Measurements from ENCODE around the gene ATP1A3. TPM values are rescaled to one million over a fixed set of nuclear protein-coding genes. Genes with fewer than 3 reads are reported as not detected.
"Not testable (repeated sequence)": the region's sequence is repeated elsewhere in the genome, so short reads cannot be mapped to it uniquely, and the experiment has no call there.

ATP1A3 gene
- total RNA-seq, 1 donor from 2014 or later, result not detected

GRCh38 chr19:42018503-42019193 lies 24.6 kb upstream of the ATP1A3 start:
- peaks cover 12% of the 10 kb centered on the region for H3K36me3 Mint-ChIP-seq
- no peaks in the 10 kb centered on the region for H3K4me1 Mint-ChIP-seq

GRCh38 chr19:42017040-42017439 lies 23.0 kb upstream of the ATP1A3 start:
- H3K4me3 Mint-ChIP-seq, result no peak overlapping the region
- H3K27ac Mint-ChIP-seq, result no peak overlapping the region
- H3K9me3 Mint-ChIP-seq, result no peaks in the 10 kb centered on the region
- DNase-seq (ENCODE audit: low spot score in 2 of 2, unreplicated experiment in 2 of 2), result no peak
- H3K27me3 Mint-ChIP-seq (ENCODE audit: low read depth), result no peaks in the 10 kb centered on the region
- peaks cover 12% of the 10 kb centered on the region for H3K36me3 Mint-ChIP-seq
- no peak for TF ChIP-seq CTCF (IDR thresholded peaks at IDR 0.05; ENCODE audit: unreplicated experiment)
- H3K4me1 Mint-ChIP-seq, result no peaks in the 10 kb centered on the region

More at GRCh38 chr19:42018503-42019193, 24.6 kb upstream of the ATP1A3 start:
- Mint-ChIP-seq H3K27ac (no peak overlapping the region), H3K27me3 (ENCODE audit: low read depth) (no peaks in the 10 kb centered on the region), H3K9me3 (no peaks in the 10 kb centered on the region), H3K4me3 (no peak overlapping the region)
- no peak for TF ChIP-seq CTCF (IDR thresholded peaks at IDR 0.05; ENCODE audit: unreplicated experiment)
- no peak for DNase-seq (ENCODE audit: low spot score in 2 of 2, unreplicated experiment in 2 of 2)

GRCh38 chr19:42012747-42013146 lies 18.7 kb upstream of the ATP1A3 start:
- not testable (repeated sequence) for H3K4me3 Mint-ChIP-seq; H3K36me3 Mint-ChIP-seq; H3K27ac Mint-ChIP-seq; H3K9me3 Mint-ChIP-seq; H3K27me3 Mint-ChIP-seq (ENCODE audit: low read depth); H3K4me1 Mint-ChIP-seq; DNase-seq (ENCODE audit: low spot score in 2 of 2, unreplicated experiment in 2 of 2)

- no peak for TF ChIP-seq CTCF (IDR thresholded peaks at IDR 0.05; ENCODE audit: unreplicated experiment)
- peaks cover 4% of the 10 kb centered on the region for H3K27me3 Mint-ChIP-seq (ENCODE audit: low read depth)
- H3K27ac Mint-ChIP-seq, result no peak overlapping the region
- H3K9me3 Mint-ChIP-seq, result no peaks in the 10 kb centered on the region
- peaks cover 5% of the 10 kb centered on the region for H3K36me3 Mint-ChIP-seq
- no peak for DNase-seq (ENCODE audit: low spot score in 2 of 2, unreplicated experiment in 2 of 2)
- H3K4me1 Mint-ChIP-seq, result no peaks in the 10 kb centered on the region
- no peak overlapping the region for H3K4me3 Mint-ChIP-seq
Observed at GRCh38 chr19:42010245-42011126, 16.5 kb upstream of the ATP1A3 start.

- no peaks in the 10 kb centered on the region for H3K4me1 Mint-ChIP-seq
- H3K27ac Mint-ChIP-seq, result no peak overlapping the region
- H3K36me3 Mint-ChIP-seq, result peaks cover 13% of the 10 kb centered on the region
- no peaks in the 10 kb centered on the region for H3K9me3 Mint-ChIP-seq
- no peak overlapping the region for H3K4me3 Mint-ChIP-seq
- peaks cover 34% of the 10 kb centered on the region for H3K27me3 Mint-ChIP-seq (ENCODE audit: low read depth)
- no peak for TF ChIP-seq CTCF (IDR thresholded peaks at IDR 0.05; ENCODE audit: unreplicated experiment)
- DNase-seq (ENCODE audit: low spot score in 2 of 2, unreplicated experiment in 2 of 2), result no peak
Observed at GRCh38 chr19:42006569-42006968, 12.5 kb upstream of the ATP1A3 start.

- H3K4me1 Mint-ChIP-seq, result no peaks in the 10 kb centered on the region
- TF ChIP-seq CTCF (IDR thresholded peaks at IDR 0.05; ENCODE audit: unreplicated experiment), result no peak
- H3K27ac Mint-ChIP-seq, result no peak overlapping the region
- H3K9me3 Mint-ChIP-seq, result no peaks in the 10 kb centered on the region
- DNase-seq (ENCODE audit: low spot score in 2 of 2, unreplicated experiment in 2 of 2), result no peak
- H3K4me3 Mint-ChIP-seq, result no peak overlapping the region
- H3K27me3 Mint-ChIP-seq (ENCODE audit: low read depth), result peaks cover 45% of the 10 kb centered on the region
- H3K36me3 Mint-ChIP-seq, result peaks cover 15% of the 10 kb centered on the region
Observed at GRCh38 chr19:42005504-42005903, 11.5 kb upstream of the ATP1A3 start.

Data from mesothelial cell of epicardium (in vitro differentiated cells).